ACC112 (cell line): ENCODE results near the gene CFDP1.

Experiments used
- H2AFZ ChIP-seq: fragments of 200-600 bp; sonication (generic); one replicate; pipeline ENCODE4 v1.6.0; 2017; ENCODE audit warnings: antibody characterized with exemption, low read length; ENCODE audit not compliant: unreplicated experiment
- H3K27ac ChIP-seq: fragments of 200-600 bp; sonication (generic); 2 replicates; pipeline ENCODE4 v1.5.1; 2014; ENCODE audit warnings: low read depth, mild to moderate bottlenecking, antibody characterized with exemption, low read length, moderate library complexity
- H3K27me3 ChIP-seq: fragments of 200-600 bp; sonication (generic); 2 replicates; pipeline ENCODE4 v1.6.1; 2014; ENCODE audit warnings: mild to moderate bottlenecking, antibody characterized with exemption, low read length, moderate library complexity, mixed read lengths; ENCODE audit not compliant: insufficient read depth
- H3K36me3 ChIP-seq: fragments of 200-600 bp; sonication (generic); 2 replicates; pipeline ENCODE4 v1.6.1; 2016; ENCODE audit warnings: mild to moderate bottlenecking, antibody characterized with exemption, low read length, moderate library complexity, mixed read lengths; ENCODE audit not compliant: insufficient read depth
- H3K4me1 ChIP-seq: fragments of 200-600 bp; sonication (generic); one replicate; pipeline ENCODE4 v1.6.1; 2016; ENCODE audit warnings: low read length, mixed read lengths; ENCODE audit not compliant: insufficient read depth, unreplicated experiment, control insufficient read depth
- H3K4me3 ChIP-seq: fragments of 200-600 bp; sonication (generic); 2 replicates; pipeline ENCODE4 v1.5.1; 2014; ENCODE audit warnings: mild to moderate bottlenecking, low read depth, low read length
- H3K79me2 ChIP-seq: fragments of 200-600 bp; sonication (generic); one replicate; pipeline ENCODE4 v1.6.0; 2016; ENCODE audit warnings: low read length; ENCODE audit not compliant: control insufficient read depth, unreplicated experiment, insufficient read depth

The CFDP1 gene

GRCh38 chr16:75308011-75308410, 125.3 kb downstream of the CFDP1 start:
- Histone ChIP-seq H3K4me3 (no peak overlapping the region), H3K36me3 (no peaks in the 10 kb centered on the region; the same call in 1 of the 2 replicates), H3K27ac (no peak overlapping the region), H3K4me1 (peaks cover 42% of the 10 kb centered on the region), H3K27me3 (no peaks in the 10 kb centered on the region), H2AFZ (no peak overlapping the region), H3K79me2 (peaks cover 4% of the 10 kb centered on the region)

- H3K27ac ChIP-seq, result no peak overlapping the region
- peaks cover 4% of the 10 kb centered on the region for H3K79me2 ChIP-seq
- no peak overlapping the region for H2AFZ ChIP-seq
- H3K27me3 ChIP-seq, result no peaks in the 10 kb centered on the region
- H3K36me3 ChIP-seq, result no peaks in the 10 kb centered on the region; the same call in 1 of the 2 replicates
- no peak overlapping the region for H3K4me3 ChIP-seq
- H3K4me1 ChIP-seq, result peaks cover 42% of the 10 kb centered on the region
Measured at GRCh38 chr16:75307506-75307905, 125.8 kb downstream of the CFDP1 start.

- H2AFZ ChIP-seq, result peak overlapping the region; percentile 48
- peak overlapping the region; percentile 8; the same call in 1 of the 2 replicates for H3K4me3 ChIP-seq
- peak overlapping the region; percentile 100 for H3K27ac ChIP-seq
- peaks cover 33% of the 10 kb centered on the region for H3K4me1 ChIP-seq
- H3K79me2 ChIP-seq, result peaks cover 4% of the 10 kb centered on the region
- H3K36me3 ChIP-seq, result peaks cover under 1% of the 10 kb centered on the region; the same call in 1 of the 2 replicates
- no peaks in the 10 kb centered on the region for H3K27me3 ChIP-seq
Measured at GRCh38 chr16:75306099-75306762, 127.1 kb downstream of the CFDP1 start.

- H3K4me3 ChIP-seq, result peak overlapping the region; percentile 37; the same call in 1 of the 2 replicates
- H3K27me3 ChIP-seq, result no peaks in the 10 kb centered on the region
- no peak overlapping the region for H2AFZ ChIP-seq
- H3K79me2 ChIP-seq, result peaks cover 4% of the 10 kb centered on the region
- H3K27ac ChIP-seq, result peak overlapping the region; percentile 100
- H3K36me3 ChIP-seq, result peaks cover 8% of the 10 kb centered on the region; the same call in 1 of the 2 replicates
- H3K4me1 ChIP-seq, result peaks cover 32% of the 10 kb centered on the region
Measured at GRCh38 chr16:75305364-75306098, 127.8 kb downstream of the CFDP1 start.

- Histone ChIP-seq H3K27ac (peak overlapping the region; percentile 100), H3K4me3 (peak overlapping the region; percentile 37; the same call in 1 of the 2 replicates), H2AFZ (no peak overlapping the region), H3K36me3 (peaks cover 8% of the 10 kb centered on the region; the same call in 1 of the 2 replicates), H3K27me3 (no peaks in the 10 kb centered on the region), H3K4me1 (peaks cover 28% of the 10 kb centered on the region), H3K79me2 (peaks cover 4% of the 10 kb centered on the region)
Measured at GRCh38 chr16:75304521-75305363, 128.6 kb downstream of the CFDP1 start.

- Histone ChIP-seq H2AFZ (no peak overlapping the region), H3K79me2 (peaks cover 4% of the 10 kb centered on the region), H3K27me3 (no peaks in the 10 kb centered on the region), H3K27ac (no peak overlapping the region), H3K36me3 (peaks cover 8% of the 10 kb centered on the region; the same call in 1 of the 2 replicates), H3K4me1 (peaks cover 26% of the 10 kb centered on the region), H3K4me3 (no peak overlapping the region)
Measured at GRCh38 chr16:75301804-75302203, 131.5 kb downstream of the CFDP1 start.

- H3K36me3 ChIP-seq, result peaks cover 14% of the 10 kb centered on the region; the same call in 1 of the 2 replicates
- H2AFZ ChIP-seq, result no peak overlapping the region
- no peak overlapping the region for H3K27ac ChIP-seq
- H3K79me2 ChIP-seq, result no peaks in the 10 kb centered on the region
- H3K27me3 ChIP-seq, result no peaks in the 10 kb centered on the region
- H3K4me1 ChIP-seq, result no peaks in the 10 kb centered on the region
- no peak overlapping the region for H3K4me3 ChIP-seq
Measured at GRCh38 chr16:75298267-75298666, 135.0 kb downstream of the CFDP1 start.

GRCh38 chr16:75296606-75297005, 136.7 kb downstream of the CFDP1 start:
- no peak overlapping the region for H2AFZ ChIP-seq
- peaks cover 14% of the 10 kb centered on the region; the same call in 1 of the 2 replicates for H3K36me3 ChIP-seq
- no peaks in the 10 kb centered on the region for H3K27me3 ChIP-seq
- H3K4me1 ChIP-seq, result no peaks in the 10 kb centered on the region
- H3K79me2 ChIP-seq, result no peaks in the 10 kb centered on the region
- no peak overlapping the region for H3K27ac ChIP-seq
- no peak overlapping the region for H3K4me3 ChIP-seq

- no peaks in the 10 kb centered on the region for H3K27me3 ChIP-seq
- no peaks in the 10 kb centered on the region for H3K4me1 ChIP-seq
- no peaks in the 10 kb centered on the region for H3K79me2 ChIP-seq
- no peak overlapping the region for H2AFZ ChIP-seq
- no peak overlapping the region for H3K4me3 ChIP-seq
- peaks cover 6% of the 10 kb centered on the region; the same call in 1 of the 2 replicates for H3K36me3 ChIP-seq
- H3K27ac ChIP-seq, result no peak overlapping the region
Measured at GRCh38 chr16:75294773-75295459, 138.4 kb downstream of the CFDP1 start.

GRCh38 chr16:75293772-75294171, 139.5 kb downstream of the CFDP1 start:
- Histone ChIP-seq H3K27me3 (no peaks in the 10 kb centered on the region), H3K4me3 (no peak overlapping the region), H3K79me2 (no peaks in the 10 kb centered on the region), H3K27ac (no peak overlapping the region), H3K4me1 (peaks cover 6% of the 10 kb centered on the region), H3K36me3 (peaks cover 6% of the 10 kb centered on the region; the same call in 1 of the 2 replicates), H2AFZ (no peak overlapping the region)
